ENCODE data around the gene MAP3K4. TPM values are rescaled to one million over a fixed set of nuclear protein-coding genes. Genes with fewer than 3 reads are reported as not detected.

The MAP3K4 gene
- total and polyA plus RNA-seq, 10 donors = 11.4 to 65.5 (median 37.0) TPM

GRCh38 chr6:161003336-161003735 lies 11.8 kb downstream of the MAP3K4 start:
- Histone ChIP-seq H3K36me3 (no peaks in the 10 kb centered on the region), H3K27me3 (replicated peaks in 1 of 7) (no peaks in the 10 kb centered on the region), H3K4me3 (no peak overlapping the region), H3K9me3 (no peaks in the 10 kb centered on the region), H3K4me1 (peaks cover 0 to 14% (median 6%) of the 10 kb centered on the region in 6 donors), H3K27ac (no peak overlapping the region)
- WGBS, 5 donors = 89 to 97% (median 94%) methylated on average over 2 of the region's 2 CpGs
- intact Hi-C loops (cut with DNase I; ENCODE audit: low total_unique reads) = no loop called here
- no peak for TF ChIP-seq CTCF (IDR thresholded peaks at IDR 0.05 in 8 of 11, conservative IDR thresholded peaks at IDR 0.05 in 3 of 11)
- no peak for TF ChIP-seq POLR2AphosphoS5 (IDR thresholded peaks at IDR 0.05)
- no peak for TF ChIP-seq POLR2A (IDR thresholded peaks at IDR 0.05)
- DNase-seq = no peak

GRCh38 chr6:161008245-161008644 lies 16.7 kb downstream of the MAP3K4 start:
- TF ChIP-seq CTCF (IDR thresholded peaks at IDR 0.05 in 8 of 11, conservative IDR thresholded peaks at IDR 0.05 in 3 of 11) (no peak), POLR2A (IDR thresholded peaks at IDR 0.05) (no peak), POLR2AphosphoS5 (IDR thresholded peaks at IDR 0.05) (no peak)
- H3K4me1 ChIP-seq = peaks cover 0 to 16% (median 2%) of the 10 kb centered on the region in 6 donors
- no peaks in the 10 kb centered on the region for H3K27me3 ChIP-seq (replicated peaks in 1 of 7)
- H3K27ac ChIP-seq = no peak overlapping the region
- no peak overlapping the region for H3K4me3 ChIP-seq
- H3K9me3 ChIP-seq = no peaks in the 10 kb centered on the region
- intact Hi-C loops (cut with DNase I; ENCODE audit: low total_unique reads) = no loop called here
- H3K36me3 ChIP-seq = no peaks in the 10 kb centered on the region
- no peak for DNase-seq
- WGBS, 5 donors = 95 to 98% (median 97%) methylated on average over 4 of the region's 4 CpGs

GRCh38 chr6:161009991-161010390 lies 18.4 kb downstream of the MAP3K4 start:
- Histone ChIP-seq H3K27me3 (replicated peaks in 1 of 7) (no peaks in the 10 kb centered on the region), H3K4me1 (peaks cover 0 to 25% (median 4%) of the 10 kb centered on the region in 6 donors), H3K9me3 (no peaks in the 10 kb centered on the region), H3K4me3 (no peak overlapping the region), H3K36me3 (peaks cover 0 to 2% (median 0%) of the 10 kb centered on the region in 6 donors), H3K27ac (no peak overlapping the region)
- no peak for DNase-seq
- intact Hi-C loops (cut with DNase I; ENCODE audit: low total_unique reads) = no loop called here
- TF ChIP-seq POLR2AphosphoS5 (IDR thresholded peaks at IDR 0.05) (no peak), POLR2A (IDR thresholded peaks at IDR 0.05) (no peak), CTCF (IDR thresholded peaks at IDR 0.05 in 8 of 11, conservative IDR thresholded peaks at IDR 0.05 in 3 of 11) (no peak)
- WGBS, 5 donors = 92 to 98% (median 94%) methylated on average over 3 of the region's 3 CpGs

- no peak for TF ChIP-seq POLR2A (IDR thresholded peaks at IDR 0.05)
- no peak for TF ChIP-seq CTCF (IDR thresholded peaks at IDR 0.05 in 8 of 11, conservative IDR thresholded peaks at IDR 0.05 in 3 of 11)
- TF ChIP-seq POLR2AphosphoS5 (IDR thresholded peaks at IDR 0.05) = no peak
- Histone ChIP-seq H3K9me3 (no peaks in the 10 kb centered on the region), H3K27ac (no peak overlapping the region), H3K36me3 (peaks cover 0 to 6% (median 0%) of the 10 kb centered on the region in 6 donors), H3K27me3 (replicated peaks in 1 of 7) (no peaks in the 10 kb centered on the region), H3K4me3 (no peak overlapping the region), H3K4me1 (peaks cover 0 to 25% (median 4%) of the 10 kb centered on the region in 6 donors)
- intact Hi-C loops (cut with DNase I; ENCODE audit: low total_unique reads) = no loop called here
- no peak for DNase-seq
- 91 to 98% (median 93%) methylated on average over 1 of the region's 1 CpG for WGBS, 5 donors
Measured at GRCh38 chr6:161010418-161010817, 18.8 kb downstream of the MAP3K4 start.

All from spleen (tissue), 11 donors.